ENCODE measurements around the gene FHAD1. TPM values are rescaled to one million over a fixed set of nuclear protein-coding genes. Genes with fewer than 3 reads are reported as not detected.

Gene FHAD1
- total and polyA plus RNA-seq, 2 donors (not counting 1 experiment from before 2014, with no cell fraction given) = not detected

- Histone ChIP-seq H3K9ac (ENCODE audit: low read length) (no peak overlapping the region), H3K36me3 (replicated peaks in 1 of 2; ENCODE audit: control extremely low read depth in 1 of 2, control insufficient read depth in 1 of 2, extremely low read depth in 1 of 2, insufficient read depth in 2 of 2, low read length in 1 of 2) (no peaks in the 10 kb centered on the region), H3K79me2 (ENCODE audit: control insufficient read depth, insufficient read depth, low read length) (no peaks in the 10 kb centered on the region), H3K9me3 (ENCODE audit: control extremely low read depth in 1 of 3, control insufficient read depth in 2 of 3, insufficient read depth in 1 of 3, low read length in 2 of 3) (peaks cover 0 to 3% (median 0%) of the 10 kb centered on the region in 3 donors), H3K4me1 (ENCODE audit: control insufficient read depth in 2 of 2, insufficient read depth in 2 of 2, low read length in 2 of 2) (peaks cover 5 to 8% of the 10 kb centered on the region in 2 donors), H2AFZ (ENCODE audit: insufficient read depth, low read depth, low read length, poor library complexity, severe bottlenecking) (no peak overlapping the region), H3K27me3 (replicated peaks in 1 of 4; ENCODE audit: control extremely low read depth in 1 of 4, control insufficient read depth in 3 of 4, insufficient read depth in 4 of 4, low read length in 3 of 4) (peaks cover 0 to 3% (median 1%) of the 10 kb centered on the region in 4 experiments), H4K20me1 (ENCODE audit: control insufficient read depth, insufficient read depth, low read length, poor library complexity, severe bottlenecking) (no peaks in the 10 kb centered on the region), H3K4me3 (ENCODE audit: control extremely low read depth in 1 of 5, extremely low read depth in 1 of 5, insufficient read depth in 1 of 5, low read depth in 2 of 5, low read length in 4 of 5) (no peak overlapping the region), H3K4me2 (replicated peaks; ENCODE audit: low read depth, low read length, poor library complexity, severe bottlenecking) (no peak overlapping the region), H3K27ac (ENCODE audit: low read length in 2 of 2) (no peak overlapping the region)
- Mint-ChIP-seq H3K4me1 (peaks cover 8% of the 10 kb centered on the region), H3K27ac (no peak overlapping the region), H3K4me3 (no peak overlapping the region), H3K9me3 (ENCODE audit: insufficient read depth) (no peaks in the 10 kb centered on the region), H3K27me3 (peaks cover 36% of the 10 kb centered on the region)
- no peak for DNase-seq
- ChIA-PET CTCF (interaction anchor here (1.1 kb wide), 1 partner anchor 27 kb away, joined by 4 read pairs; no protein-coding TSS in a partner anchor), POLR2A (no interaction called here)
- ATAC-seq (ENCODE audit: low read depth) = no peak
- no peak for TF ChIP-seq EZH2 (IDR thresholded peaks at IDR 0.05; ENCODE audit: borderline replicate concordance, insufficient read depth, low read depth, low read length, poor library complexity, severe bottlenecking)
- no peak for TF ChIP-seq CTCF (IDR thresholded peaks at IDR 0.05)
- intact Hi-C loops (cut with micrococcal nuclease) = no loop called here
- WGBS (ENCODE audit: insufficient coverage) = 94% methylated on average over 7 of the region's 10 CpGs
These were observed 103.1 kb downstream of the FHAD1 start for GRCh38 chr1:15350151-15350550.

DNA sequence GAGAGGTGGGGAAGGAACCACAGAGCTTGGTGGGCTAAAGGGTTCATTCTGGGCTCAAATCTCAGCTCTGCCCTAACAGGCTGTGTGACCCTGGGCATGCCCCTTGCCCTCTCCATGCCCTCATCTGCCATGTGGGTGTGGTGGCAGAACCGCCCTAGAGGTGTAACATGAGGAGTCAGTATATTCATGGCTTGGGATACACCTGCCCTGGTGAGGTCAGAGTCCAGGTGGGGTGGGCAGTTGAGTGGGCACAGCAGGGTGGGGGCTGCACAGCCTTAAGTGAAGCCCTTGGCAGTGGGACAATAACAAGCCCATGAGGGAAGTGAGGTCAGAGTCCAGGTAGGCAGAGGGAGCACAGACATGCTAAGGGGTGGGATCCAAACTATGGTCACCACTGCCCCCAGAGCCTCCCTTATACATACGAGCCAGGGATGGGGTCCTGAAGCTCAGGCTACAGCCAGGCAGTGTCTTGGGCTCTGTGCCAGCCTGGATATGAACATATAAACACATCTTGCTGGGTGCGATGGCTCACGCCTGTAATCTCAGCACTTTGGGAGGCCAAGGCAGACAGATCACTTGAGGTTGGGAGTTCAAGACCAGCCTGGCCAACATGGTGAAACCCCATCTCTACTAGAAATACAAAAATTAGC is 103.7 kb downstream of the FHAD1 start:
- H3K27ac Mint-ChIP-seq = no peak overlapping the region
- H4K20me1 ChIP-seq (ENCODE audit: control insufficient read depth, insufficient read depth, low read length, poor library complexity, severe bottlenecking) = no peaks in the 10 kb centered on the region
- CTCF ChIA-PET = interaction anchor here (1.1 kb wide), 1 partner anchor 27 kb away, joined by 4 read pairs; no protein-coding TSS in a partner anchor
- peaks cover 0 to 3% (median 0%) of the 10 kb centered on the region in 3 donors for H3K9me3 ChIP-seq (ENCODE audit: control extremely low read depth in 1 of 3, control insufficient read depth in 2 of 3, insufficient read depth in 1 of 3, low read length in 2 of 3)
- no peaks in the 10 kb centered on the region for H3K36me3 ChIP-seq (replicated peaks in 1 of 2; ENCODE audit: control extremely low read depth in 1 of 2, control insufficient read depth in 1 of 2, extremely low read depth in 1 of 2, insufficient read depth in 2 of 2, low read length in 1 of 2)
- DNase-seq = no peak
- H2AFZ ChIP-seq (ENCODE audit: insufficient read depth, low read depth, low read length, poor library complexity, severe bottlenecking) = no peak overlapping the region
- H3K4me3 Mint-ChIP-seq = no peak overlapping the region
- no peaks in the 10 kb centered on the region for H3K79me2 ChIP-seq (ENCODE audit: control insufficient read depth, insufficient read depth, low read length)
- H3K9me3 Mint-ChIP-seq (ENCODE audit: insufficient read depth) = no peaks in the 10 kb centered on the region
- H3K4me2 ChIP-seq (replicated peaks; ENCODE audit: low read depth, low read length, poor library complexity, severe bottlenecking) = no peak overlapping the region
- no peak for TF ChIP-seq EZH2 (IDR thresholded peaks at IDR 0.05; ENCODE audit: borderline replicate concordance, insufficient read depth, low read depth, low read length, poor library complexity, severe bottlenecking)
- no peak for TF ChIP-seq CTCF (IDR thresholded peaks at IDR 0.05)
- intact Hi-C loops (cut with micrococcal nuclease) = no loop called here
- peaks cover 1 to 4% of the 10 kb centered on the region in 2 donors for H3K4me1 ChIP-seq (ENCODE audit: control insufficient read depth in 2 of 2, insufficient read depth in 2 of 2, low read length in 2 of 2)
- H3K27me3 Mint-ChIP-seq = peaks cover 34% of the 10 kb centered on the region
- no peak overlapping the region for H3K27ac ChIP-seq (ENCODE audit: low read length in 2 of 2)
- H3K4me1 Mint-ChIP-seq = peaks cover 4% of the 10 kb centered on the region
- no peak for ATAC-seq (ENCODE audit: low read depth)
- POLR2A ChIA-PET = no interaction called here
- peaks cover 0 to 3% (median 1%) of the 10 kb centered on the region in 4 experiments for H3K27me3 ChIP-seq (replicated peaks in 1 of 4; ENCODE audit: control extremely low read depth in 1 of 4, control insufficient read depth in 3 of 4, insufficient read depth in 4 of 4, low read length in 3 of 4)
- WGBS (ENCODE audit: insufficient coverage) = 93% methylated on average over 3 of the region's 4 CpGs
- H3K4me3 ChIP-seq (ENCODE audit: control extremely low read depth in 1 of 5, extremely low read depth in 1 of 5, insufficient read depth in 1 of 5, low read depth in 2 of 5, low read length in 4 of 5) = no peak overlapping the region
- H3K9ac ChIP-seq (ENCODE audit: low read length) = no peak overlapping the region
